OCI-LY7 (cell line): ENCODE measurements around the gene PRKCA. TPM values are rescaled to one million over a fixed set of nuclear protein-coding genes. Genes with fewer than 3 reads are reported as not detected.

ENCODE experiments used
- BruUV-seq: library from RNA; stranded (reverse); fragments of 400-500 nt; replicated peaks from 2 replicates; lab custom pipeline; 2021; lab: Mats Ljungman, UMichigan
- CTCF ChIA-PET: fragments of 300-600 bp; sonication (Branson Sonifier 250); formaldehyde crosslinking; loops from one replicate; lab custom pipeline; 2022; ENCODE audit warnings: antibody characterized with exemption; ENCODE audit not compliant: unreplicated experiment; lab: Charles Lee
- POLR2A ChIA-PET: fragments of 300-600 bp; sonication (Branson Sonifier 250); formaldehyde crosslinking; loops from one replicate; lab custom pipeline; 2022; ENCODE audit warnings: antibody characterized with exemption; lab: Charles Lee
- DNase-seq: peaks from one replicate; pipeline ENCODE4 v3.0.0-alpha.2; 2015; ENCODE audit warnings: low spot score
- H2AFZ ChIP-seq: fragments of 200-600 bp; sonication (generic), shearing (Covaris generic); 2 replicates; pipeline ENCODE4 v1.6.1; 2014; ENCODE audit warnings: mild to moderate bottlenecking, antibody characterized with exemption, low read length, moderate library complexity
- H3K27ac ChIP-seq: fragments of 200-600 bp; sonication (generic); 2 replicates; pipeline ENCODE4 v1.5.1; 2014; ENCODE audit warnings: mixed run types, low read depth, mild to moderate bottlenecking, moderate library complexity, low read length, inconsistent platforms; ENCODE audit not compliant: poor library complexity, severe bottlenecking
- H3K36me3 ChIP-seq: fragments of 200-600 bp; sonication (generic); 2 replicates; pipeline ENCODE4 v1.6.1; 2014; ENCODE audit warnings: mild to moderate bottlenecking, antibody characterized with exemption, low read length, moderate library complexity, mixed read lengths; ENCODE audit not compliant: insufficient read depth
- H3K4me1 ChIP-seq: fragments of 200-600 bp; sonication (generic); 2 replicates; pipeline ENCODE4 v1.5.1; 2014; ENCODE audit warnings: mild to moderate bottlenecking, low read length; ENCODE audit not compliant: insufficient read depth, poor library complexity, severe bottlenecking
- H3K4me2 ChIP-seq: fragments of 200-600 bp; sonication (generic); 2 replicates; pipeline ENCODE4 v1.6.1; 2014; ENCODE audit warnings: mild to moderate bottlenecking, low read length
- H3K4me3 ChIP-seq: fragments of 200-600 bp; sonication (generic); 2 replicates; pipeline ENCODE4 v1.5.1; 2014; ENCODE audit warnings: mild to moderate bottlenecking, low read depth, low read length; ENCODE audit not compliant: poor library complexity, severe bottlenecking
- H3K79me2 ChIP-seq: fragments of 200-600 bp; sonication (generic); 2 replicates; pipeline ENCODE4 v1.6.1; 2016; ENCODE audit warnings: low read depth, mild to moderate bottlenecking, low read length, moderate library complexity, mixed read lengths; ENCODE audit not compliant: insufficient read depth
- H3K9me2 ChIP-seq: fragments of 200-600 bp; sonication (generic); 2 replicates; pipeline ENCODE4 v1.6.1; 2016; ENCODE audit warnings: mild to moderate bottlenecking, low read length, mixed read lengths; ENCODE audit not compliant: insufficient read depth
- H3K9me3 ChIP-seq: fragments of 200-600 bp; sonication (generic); 2 replicates; pipeline ENCODE4 v1.6.1; 2014; ENCODE audit warnings: mild to moderate bottlenecking, mixed run types, low read length, mixed read lengths
- H4K20me1 ChIP-seq: fragments of 200-600 bp; sonication (generic); 2 replicates; pipeline ENCODE4 v1.6.1; 2014; ENCODE audit warnings: mild to moderate bottlenecking, antibody characterized with exemption, low read length, moderate library complexity, mixed read lengths; ENCODE audit not compliant: insufficient read depth
- EZH2phosphoT487 ChIP-seq: fragments of 200-600 bp; sonication (generic); IDR thresholded peaks from 2 replicates; pipeline ENCODE4 v1.6.1; 2018; ENCODE audit warnings: low read depth, borderline replicate concordance, mild to moderate bottlenecking, mixed run types, antibody characterized with exemption, low read length, moderate library complexity, mixed read lengths
- intact Hi-C: fragments of 100-400 bp; cut with micrococcal nuclease; formaldehyde crosslinking; loops from one replicate; pipeline ENCODE4 v1.10.0; 2022; ENCODE audit not compliant: unreplicated experiment
- total RNA-seq, 2 experiments: library from RNA; depleted of rRNA in 1 of 2; stranded (reverse); fragments of >200 nt in 1 of 2; shearing (Covaris generic) in 1 of 2; gene quantifications; 2 replicates each; pipeline ENCODE4 v1.2.3, GENCODE V29; 2014 to 2022
- TF ChIP-seq, protein P1 (sequence below): fragments of 200-600 bp; sonication (generic); conservative IDR thresholded peaks from 2 replicates; pipeline ENCODE4 v1.5.1; 2014; ENCODE audit warnings: mild to moderate bottlenecking, antibody characterized with exemption, low read length, moderate library complexity, mixed read lengths

The PRKCA gene
- total RNA-seq, 2 experiments from 2014 or later: 6.6 to 32.1 TPM

DNA sequence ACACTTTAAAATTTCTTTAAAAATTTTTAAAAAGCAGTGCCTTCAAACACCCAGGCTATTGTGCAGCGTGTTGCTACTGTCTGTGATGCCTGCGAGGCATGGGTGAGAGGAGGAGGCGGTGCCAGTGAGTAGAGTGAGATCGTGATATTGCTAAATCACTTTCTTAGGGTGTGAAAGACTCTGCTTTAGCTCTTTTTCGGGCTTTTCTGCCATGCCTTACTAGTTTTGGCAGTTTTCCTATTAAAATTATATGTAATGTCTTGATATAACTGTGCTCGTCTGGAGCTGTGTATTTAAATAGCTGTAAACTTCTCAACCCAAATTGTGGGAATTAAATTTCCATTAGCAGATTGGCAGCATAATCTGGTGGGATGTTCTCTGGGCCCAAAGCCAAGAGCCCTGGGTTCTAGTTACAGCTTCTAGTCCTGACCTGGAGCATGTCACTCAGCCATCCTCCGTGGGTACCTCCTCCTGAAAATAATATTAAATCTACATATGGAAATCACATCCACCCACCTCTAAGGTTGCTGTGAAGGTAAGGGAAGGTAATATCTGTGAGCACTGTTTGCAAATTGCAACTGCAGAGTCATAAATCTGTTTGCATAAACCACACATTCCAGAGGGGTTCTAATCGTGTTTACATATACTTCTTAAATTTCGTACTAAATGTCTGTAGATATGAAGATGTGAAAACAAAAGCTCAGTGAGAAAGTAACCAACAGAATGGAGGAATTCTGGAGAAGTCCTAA, 268.2 kb downstream of the PRKCA start:
- Histone ChIP-seq H3K36me3 (no peaks in the 10 kb centered on the region), H3K4me1 (no peaks in the 10 kb centered on the region), H3K9me3 (no peaks in the 10 kb centered on the region), H3K9me2 (no peaks in the 10 kb centered on the region), H3K27ac (no peak overlapping the region), H2AFZ (no peak overlapping the region), H3K4me2 (no peak overlapping the region), H3K4me3 (no peak overlapping the region), H4K20me1 (no peaks in the 10 kb centered on the region), H3K79me2 (no peaks in the 10 kb centered on the region)
- no TSS peak for BruUV-seq
- intact Hi-C loops: no loop called here
- CTCF ChIA-PET: no interaction called here
- no peak for DNase-seq
- POLR2A ChIA-PET: no interaction called here
- no peak for TF ChIP-seq EZH2phosphoT487
- TF ChIP-seq, protein P1, sequence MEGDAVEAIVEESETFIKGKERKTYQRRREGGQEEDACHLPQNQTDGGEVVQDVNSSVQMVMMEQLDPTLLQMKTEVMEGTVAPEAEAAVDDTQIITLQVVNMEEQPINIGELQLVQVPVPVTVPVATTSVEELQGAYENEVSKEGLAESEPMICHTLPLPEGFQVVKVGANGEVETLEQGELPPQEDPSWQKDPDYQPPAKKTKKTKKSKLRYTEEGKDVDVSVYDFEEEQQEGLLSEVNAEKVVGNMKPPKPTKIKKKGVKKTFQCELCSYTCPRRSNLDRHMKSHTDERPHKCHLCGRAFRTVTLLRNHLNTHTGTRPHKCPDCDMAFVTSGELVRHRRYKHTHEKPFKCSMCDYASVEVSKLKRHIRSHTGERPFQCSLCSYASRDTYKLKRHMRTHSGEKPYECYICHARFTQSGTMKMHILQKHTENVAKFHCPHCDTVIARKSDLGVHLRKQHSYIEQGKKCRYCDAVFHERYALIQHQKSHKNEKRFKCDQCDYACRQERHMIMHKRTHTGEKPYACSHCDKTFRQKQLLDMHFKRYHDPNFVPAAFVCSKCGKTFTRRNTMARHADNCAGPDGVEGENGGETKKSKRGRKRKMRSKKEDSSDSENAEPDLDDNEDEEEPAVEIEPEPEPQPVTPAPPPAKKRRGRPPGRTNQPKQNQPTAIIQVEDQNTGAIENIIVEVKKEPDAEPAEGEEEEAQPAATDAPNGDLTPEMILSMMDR: no peak

DNA sequence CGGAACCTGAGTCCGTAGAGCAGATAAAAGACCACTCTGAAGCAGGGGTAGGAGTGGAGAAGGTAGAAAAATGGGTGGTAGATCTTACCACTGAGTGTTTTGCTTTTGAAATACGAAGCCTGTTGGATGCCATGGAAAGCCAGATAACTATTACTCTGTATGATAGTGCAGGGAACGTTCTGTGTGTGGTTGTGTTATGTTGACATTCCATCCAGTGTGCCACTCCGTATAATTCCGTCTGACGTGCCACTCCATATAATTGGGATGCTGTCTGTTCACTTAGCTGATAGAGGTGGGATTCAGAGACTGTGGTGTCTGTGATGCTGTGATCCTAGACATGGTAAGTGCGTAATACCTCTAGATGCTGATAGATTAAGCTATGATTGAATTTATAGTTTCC, 269.3 kb downstream of the PRKCA start:
- Histone ChIP-seq H3K36me3 (no peaks in the 10 kb centered on the region), H3K9me3 (no peaks in the 10 kb centered on the region), H2AFZ (no peak overlapping the region), H4K20me1 (no peaks in the 10 kb centered on the region), H3K4me2 (no peak overlapping the region), H3K4me1 (no peaks in the 10 kb centered on the region), H3K4me3 (no peak overlapping the region), H3K9me2 (no peaks in the 10 kb centered on the region), H3K79me2 (no peaks in the 10 kb centered on the region), H3K27ac (no peak overlapping the region)
- DNase-seq: no peak
- ChIA-PET CTCF (no interaction called here), POLR2A (no interaction called here)
- intact Hi-C loops: no loop called here
- no TSS peak for BruUV-seq
- TF ChIP-seq, protein P1: no peak
- TF ChIP-seq EZH2phosphoT487: no peak

DNA sequence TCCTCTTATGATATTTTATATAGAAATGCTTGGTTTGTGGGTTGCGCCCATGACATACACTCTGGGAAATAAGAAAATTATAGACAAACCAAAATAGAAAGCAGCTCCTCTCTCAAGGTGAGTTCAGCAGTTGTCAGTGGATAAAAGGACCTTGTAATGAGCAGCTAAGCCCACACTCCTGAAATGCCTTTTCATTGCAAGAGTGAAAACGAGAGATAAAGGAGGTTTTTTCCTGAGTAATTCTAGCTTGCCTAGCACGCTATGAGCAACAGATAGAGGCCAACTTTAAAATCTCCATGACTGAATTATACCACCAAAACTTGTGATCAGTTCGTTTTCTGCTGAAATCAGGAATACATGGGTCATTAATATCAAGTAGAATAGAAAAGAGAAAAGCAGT, 270.7 kb downstream of the PRKCA start:
- intact Hi-C loops: no loop called here

More for the DNA sequence above, 270.7 kb downstream of the PRKCA start:
- DNase-seq: no peak
- Histone ChIP-seq H3K4me3 (no peak overlapping the region), H3K9me3 (no peaks in the 10 kb centered on the region), H3K9me2 (no peaks in the 10 kb centered on the region), H3K36me3 (no peaks in the 10 kb centered on the region), H4K20me1 (no peaks in the 10 kb centered on the region), H3K4me2 (no peak overlapping the region), H2AFZ (no peak overlapping the region), H3K79me2 (no peaks in the 10 kb centered on the region), H3K4me1 (no peaks in the 10 kb centered on the region), H3K27ac (no peak overlapping the region)
- no TSS peak for BruUV-seq
- POLR2A ChIA-PET: interaction anchor here (0.6 kb wide), 1 partner anchor 406 kb away, joined by 3 read pairs; no protein-coding TSS in a partner anchor
- CTCF ChIA-PET: no interaction called here
- TF ChIP-seq EZH2phosphoT487: no peak
- TF ChIP-seq, protein P1: no peak
